Liver (tissue), 9 donors: ENCODE results near the gene NFIA. TPM values are rescaled to one million over a fixed set of nuclear protein-coding genes. Genes with fewer than 3 reads are reported as not detected.

ENCODE experiments used
- DNase-seq: peaks from one replicate; pipeline ENCODE4 v3.0.0-alpha.2; 2017; ENCODE audit warnings: low spot score
- H3K27ac ChIP-seq, 2 donors: one replicate each; pipeline ENCODE4 v1.7.0; 2013; ENCODE audit warnings: inconsistent platforms in 2 of 2, low read length in 2 of 2, control low read depth in 1 of 2, low read depth in 1 of 2, mild to moderate bottlenecking in 1 of 2
- H3K27me3 ChIP-seq, 4 donors: one replicate each; pipeline versions ENCODE4 v1.6.1 to v1.7.0; 2013; ENCODE audit warnings: low read length in 3 of 4, inconsistent platforms in 1 of 4, mild to moderate bottlenecking in 1 of 4, moderate library complexity in 1 of 4; ENCODE audit not compliant: control insufficient read depth in 4 of 4, insufficient read depth in 4 of 4
- H3K36me3 ChIP-seq, 4 donors: one replicate each; pipeline versions ENCODE4 v1.6.1 to v1.7.0; 2013; ENCODE audit warnings: low read length in 3 of 4, mild to moderate bottlenecking in 3 of 4, low read depth in 1 of 4, moderate library complexity in 1 of 4; ENCODE audit not compliant: control insufficient read depth in 4 of 4, insufficient read depth in 3 of 4
- H3K4me1 ChIP-seq, 4 donors: one replicate each; pipeline versions ENCODE4 v1.6.1 to v1.7.0; 2013; ENCODE audit warnings: low read length in 3 of 4, mild to moderate bottlenecking in 3 of 4, moderate library complexity in 1 of 4; ENCODE audit not compliant: control insufficient read depth in 4 of 4, insufficient read depth in 4 of 4
- H3K4me3 ChIP-seq, 3 donors: one replicate each; pipeline versions ENCODE4 v1.6.1 to v1.7.0; 2013; ENCODE audit warnings: low read length in 3 of 3, control low read depth in 1 of 3, low read depth in 1 of 3, mild to moderate bottlenecking in 1 of 3
- H3K9ac ChIP-seq, 2 donors: one replicate each; pipeline ENCODE4 v1.7.0; 2013; ENCODE audit warnings: low read length in 2 of 2, mild to moderate bottlenecking in 2 of 2, moderate library complexity in 2 of 2, control low read depth in 1 of 2, low read depth in 1 of 2
- H3K9me3 ChIP-seq, 4 donors: one replicate each; pipeline versions ENCODE4 v1.6.1 to v1.7.0; 2013; ENCODE audit warnings: low read length in 3 of 4; ENCODE audit not compliant: control insufficient read depth in 4 of 4
- ATF3 ChIP-seq: IDR thresholded peaks from 2 replicates; pipeline ENCODE4 v1.6.1; 2016; ENCODE audit warnings: antibody characterized with exemption
- CTCF ChIP-seq: fragments of 150-350 bp; IDR thresholded peaks from 2 replicates; pipeline ENCODE4 v1.5.1; 2017; ENCODE audit warnings: improper control_type of control experiment, low read depth, low read length; ENCODE audit not compliant: missing input control
- EGR1 ChIP-seq, 2 donors: IDR thresholded peaks; 2 replicates each; pipeline ENCODE4 v1.6.1; 2016 to 2018; ENCODE audit warnings: antibody characterized with exemption in 2 of 2, low read depth in 2 of 2
- FOXA1 ChIP-seq: IDR thresholded peaks from 2 replicates; pipeline ENCODE4 v1.6.1; 2016; ENCODE audit warnings: antibody characterized with exemption
- FOXA2 ChIP-seq: IDR thresholded peaks from 2 replicates; pipeline ENCODE4 v1.6.1; 2016; ENCODE audit warnings: antibody characterized with exemption
- GABPA ChIP-seq, 2 donors: IDR thresholded peaks in 1 of 2; conservative IDR thresholded peaks in 1 of 2; 2 replicates each; pipeline ENCODE4 v1.6.1; 2016; ENCODE audit warnings: antibody characterized with exemption in 2 of 2, mild to moderate bottlenecking in 1 of 2, moderate library complexity in 1 of 2
- HNF4A ChIP-seq, 2 donors: conservative IDR thresholded peaks; 2 replicates each; pipeline ENCODE4 v1.6.1; 2016; ENCODE audit warnings: antibody characterized with exemption in 2 of 2, mild to moderate bottlenecking in 2 of 2
- JUND ChIP-seq, 2 donors: IDR thresholded peaks; 2 replicates each; pipeline ENCODE4 v1.6.1; 2016; ENCODE audit warnings: antibody characterized with exemption in 2 of 2
- RAD21 ChIP-seq, 2 donors: IDR thresholded peaks; 2 replicates each; pipeline ENCODE4 v1.6.1; 2016; ENCODE audit warnings: antibody characterized with exemption in 2 of 2, mild to moderate bottlenecking in 2 of 2
- SP1 ChIP-seq: IDR thresholded peaks from 2 replicates; pipeline ENCODE4 v1.6.1; 2018; ENCODE audit warnings: antibody characterized with exemption, mild to moderate bottlenecking
- TAF1 ChIP-seq: conservative IDR thresholded peaks from 2 replicates; pipeline ENCODE4 v1.6.1; 2016; ENCODE audit warnings: antibody characterized with exemption, mild to moderate bottlenecking
- WGBS: extraction: QIAGEN DNeasy Blood & Tissue Kit; methylation state at CpG from one replicate; pipeline ENCODE4 v1.1.7; 2013; 5-methylcytosine and 5-hydroxymethylcytosine counted together
- polyA plus RNA-seq, 2 donors: library from polyadenylated mRNA; stranded (reverse) in 1 of 2; unstranded in 1 of 2; fragments of 200-250 nt in 1 of 2; fragments of >200 nt in 1 of 2; fragmentation: Nextera tagmentation in 1 of 2; extraction: Ambion mirVana in 1 of 2; gene quantifications; one replicate each; pipeline versions ENCODE4 v1.2.1 to v1.2.3, GENCODE V29; 2013 to 2015
- total RNA-seq, 2 donors: library from RNA; depleted of rRNA; stranded (reverse); fragments of >200 nt; gene quantifications; one replicate each; pipeline ENCODE4 v1.2.3, GENCODE V29; 2014
- TF ChIP-seq, protein P1 (sequence below): IDR thresholded peaks from 2 replicates; pipeline ENCODE4 v1.6.1; 2016; ENCODE audit warnings: antibody characterized with exemption
- TF ChIP-seq, protein P2 (sequence below): IDR thresholded peaks from 2 replicates; pipeline ENCODE4 v1.6.1; 2016; ENCODE audit warnings: antibody characterized with exemption, mild to moderate bottlenecking
- donor health status: healthy.
- donor health status: healthy.
- donor health status: healthy.
- donor health status: healthy.
- donor health status: healthy.

NFIA gene
- total and polyA plus RNA-seq, 4 donors = 6.8 to 53.7 (median 22.2) TPM

DNA sequence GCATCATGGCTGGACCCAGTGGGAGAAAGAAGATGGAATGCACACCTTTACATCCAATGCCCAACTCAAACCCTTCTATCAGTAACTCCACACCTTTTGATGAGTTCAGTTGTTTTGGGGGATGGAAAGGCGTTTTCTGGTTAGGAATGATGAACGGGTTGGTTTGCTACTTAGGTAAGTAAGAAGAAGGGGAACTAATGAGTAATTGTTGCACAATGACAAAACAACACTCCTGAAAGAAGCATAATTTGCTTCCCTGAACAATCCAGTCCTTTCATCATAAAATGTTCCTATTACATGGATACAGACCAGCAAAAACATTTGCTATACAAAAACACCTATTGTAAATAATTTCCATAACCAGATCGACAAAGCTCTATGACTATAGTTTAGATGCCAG is 35.9 kb upstream of the NFIA start:
- TF ChIP-seq ATF3 (no peak), FOXA2 (no peak), FOXA1 (no peak), GABPA (IDR thresholded peaks at IDR 0.05 in 1 of 2, conservative IDR thresholded peaks at IDR 0.05 in 1 of 2) (no peak), JUND (IDR thresholded peaks at IDR 0.05) (no peak), HNF4A (conservative IDR thresholded peaks at IDR 0.05) (no peak), CTCF (no peak)
- TF ChIP-seq, protein P1, sequence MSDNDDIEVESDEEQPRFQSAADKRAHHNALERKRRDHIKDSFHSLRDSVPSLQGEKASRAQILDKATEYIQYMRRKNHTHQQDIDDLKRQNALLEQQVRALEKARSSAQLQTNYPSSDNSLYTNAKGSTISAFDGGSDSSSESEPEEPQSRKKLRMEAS = peak; percentile 9
- DNase-seq = no peak
- WGBS = 87% methylated on average over 3 of the region's 3 CpGs
- no peaks in the 10 kb centered on the region for H3K9me3 ChIP-seq
- H3K4me1 ChIP-seq = peaks cover 2 to 15% (median 7%) of the 10 kb centered on the region in 4 donors
- H3K4me3 ChIP-seq = no peak overlapping the region
- H3K27me3 ChIP-seq = no peaks in the 10 kb centered on the region
- H3K36me3 ChIP-seq = no peaks in the 10 kb centered on the region
- no peak overlapping the region for H3K27ac ChIP-seq
- H3K9ac ChIP-seq = no peak overlapping the region

DNA sequence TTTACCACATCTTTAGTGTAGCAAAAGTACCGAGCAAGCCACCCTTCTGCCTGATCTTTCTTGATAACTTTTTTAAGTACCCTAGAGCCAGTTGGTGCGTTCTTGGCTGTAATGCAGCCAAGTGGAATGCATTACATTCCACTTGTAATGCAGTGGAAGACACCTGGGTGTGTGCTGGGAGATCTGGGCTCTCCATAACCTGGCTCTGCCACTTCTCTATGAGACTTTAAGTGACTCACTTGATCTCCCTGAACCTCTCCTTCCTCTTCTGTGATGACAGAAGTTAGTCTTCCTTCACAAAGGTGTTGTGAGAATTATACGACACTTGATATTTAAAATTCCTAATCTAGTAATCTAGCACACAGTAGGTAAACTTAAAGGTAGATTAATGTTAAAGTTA is 35.3 kb upstream of the NFIA start:
- no peak overlapping the region for H3K27ac ChIP-seq
- 99% methylated on average over 3 of the region's 3 CpGs for WGBS

More for the DNA sequence above, 35.3 kb upstream of the NFIA start:
- DNase-seq = no peak
- H3K27me3 ChIP-seq = no peaks in the 10 kb centered on the region
- H3K9me3 ChIP-seq = no peaks in the 10 kb centered on the region
- TF ChIP-seq SP1 (no peak), GABPA (IDR thresholded peaks at IDR 0.05 in 1 of 2, conservative IDR thresholded peaks at IDR 0.05 in 1 of 2) (no peak), CTCF (no peak), ATF3 (no peak), EGR1 (IDR thresholded peaks at IDR 0.05; ENCODE audit: low read depth in 2 of 2) (no peak), JUND (IDR thresholded peaks at IDR 0.05) (no peak), RAD21 (IDR thresholded peaks at IDR 0.05) (no peak), TAF1 (no peak), FOXA1 (no peak)
- TF ChIP-seq, protein P1 = no peak
- TF ChIP-seq, protein P2, sequence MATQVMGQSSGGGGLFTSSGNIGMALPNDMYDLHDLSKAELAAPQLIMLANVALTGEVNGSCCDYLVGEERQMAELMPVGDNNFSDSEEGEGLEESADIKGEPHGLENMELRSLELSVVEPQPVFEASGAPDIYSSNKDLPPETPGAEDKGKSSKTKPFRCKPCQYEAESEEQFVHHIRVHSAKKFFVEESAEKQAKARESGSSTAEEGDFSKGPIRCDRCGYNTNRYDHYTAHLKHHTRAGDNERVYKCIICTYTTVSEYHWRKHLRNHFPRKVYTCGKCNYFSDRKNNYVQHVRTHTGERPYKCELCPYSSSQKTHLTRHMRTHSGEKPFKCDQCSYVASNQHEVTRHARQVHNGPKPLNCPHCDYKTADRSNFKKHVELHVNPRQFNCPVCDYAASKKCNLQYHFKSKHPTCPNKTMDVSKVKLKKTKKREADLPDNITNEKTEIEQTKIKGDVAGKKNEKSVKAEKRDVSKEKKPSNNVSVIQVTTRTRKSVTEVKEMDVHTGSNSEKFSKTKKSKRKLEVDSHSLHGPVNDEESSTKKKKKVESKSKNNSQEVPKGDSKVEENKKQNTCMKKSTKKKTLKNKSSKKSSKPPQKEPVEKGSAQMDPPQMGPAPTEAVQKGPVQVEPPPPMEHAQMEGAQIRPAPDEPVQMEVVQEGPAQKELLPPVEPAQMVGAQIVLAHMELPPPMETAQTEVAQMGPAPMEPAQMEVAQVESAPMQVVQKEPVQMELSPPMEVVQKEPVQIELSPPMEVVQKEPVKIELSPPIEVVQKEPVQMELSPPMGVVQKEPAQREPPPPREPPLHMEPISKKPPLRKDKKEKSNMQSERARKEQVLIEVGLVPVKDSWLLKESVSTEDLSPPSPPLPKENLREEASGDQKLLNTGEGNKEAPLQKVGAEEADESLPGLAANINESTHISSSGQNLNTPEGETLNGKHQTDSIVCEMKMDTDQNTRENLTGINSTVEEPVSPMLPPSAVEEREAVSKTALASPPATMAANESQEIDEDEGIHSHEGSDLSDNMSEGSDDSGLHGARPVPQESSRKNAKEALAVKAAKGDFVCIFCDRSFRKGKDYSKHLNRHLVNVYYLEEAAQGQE = no peak
- H3K9ac ChIP-seq = no peak overlapping the region
- no peaks in the 10 kb centered on the region for H3K36me3 ChIP-seq
- no peak overlapping the region for H3K4me3 ChIP-seq
- peaks cover 2 to 15% (median 7%) of the 10 kb centered on the region in 4 donors for H3K4me1 ChIP-seq
